ENCODE data around the gene PELO.

Gene PELO

DNA sequence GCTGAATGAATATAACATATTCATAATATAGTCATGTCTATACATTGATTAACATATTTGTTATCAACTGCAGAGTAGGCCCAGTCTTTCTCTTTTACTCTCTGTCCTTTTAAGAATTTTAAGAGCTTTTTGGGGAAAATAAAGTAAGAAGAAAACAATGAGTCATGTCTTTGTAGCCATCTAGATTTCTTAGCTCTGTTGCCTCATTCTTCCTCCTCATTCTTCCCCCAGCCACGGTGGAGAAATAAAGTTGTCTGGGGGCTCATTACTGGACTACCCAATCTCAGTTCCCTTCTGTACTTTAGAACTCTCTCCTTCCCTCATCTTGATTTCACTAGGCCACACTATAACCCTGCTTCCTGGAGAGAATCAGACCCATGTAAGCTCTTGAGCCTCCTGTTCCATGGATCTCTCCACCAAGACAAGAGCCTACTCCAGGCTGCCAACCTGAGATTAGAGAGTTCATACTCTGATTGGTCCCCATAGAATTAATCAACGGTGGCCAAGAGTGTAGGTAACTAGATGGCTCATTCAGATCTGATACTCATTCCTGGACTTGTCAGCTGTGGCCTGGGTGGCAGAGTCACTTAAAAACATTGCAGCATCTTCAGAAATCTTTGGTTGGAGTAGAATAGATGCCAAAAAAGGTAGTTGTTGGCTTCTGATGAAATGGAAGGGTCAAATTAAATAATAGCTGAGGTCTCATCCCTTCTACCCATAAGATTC lies 44.2 kb downstream of the PELO start:
- DNase-seq, result peak; percentile 7 to 48 (median 36)

DNA sequence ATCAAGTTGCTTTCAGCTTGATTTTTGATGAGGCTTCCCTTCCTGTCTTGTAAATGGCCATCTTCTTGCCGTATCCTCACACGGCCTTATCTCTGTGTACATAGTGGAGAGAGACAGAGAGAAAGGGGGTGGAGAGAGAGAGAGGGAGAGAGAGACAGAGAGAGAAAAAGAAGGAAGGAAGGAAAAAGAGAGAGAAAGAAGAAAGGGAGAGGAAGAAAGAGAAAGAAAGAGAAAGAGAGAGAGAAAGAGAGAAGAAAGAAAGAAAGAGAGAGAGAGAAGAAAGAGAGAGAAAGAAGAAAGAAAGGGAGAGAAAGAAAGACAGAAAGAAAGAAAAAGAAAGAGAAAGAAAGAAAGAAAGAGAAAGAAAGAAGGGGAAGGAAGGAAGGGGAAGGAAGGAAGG lies 46.6 kb downstream of the PELO start:
- DNase-seq, result no peak

DNA sequence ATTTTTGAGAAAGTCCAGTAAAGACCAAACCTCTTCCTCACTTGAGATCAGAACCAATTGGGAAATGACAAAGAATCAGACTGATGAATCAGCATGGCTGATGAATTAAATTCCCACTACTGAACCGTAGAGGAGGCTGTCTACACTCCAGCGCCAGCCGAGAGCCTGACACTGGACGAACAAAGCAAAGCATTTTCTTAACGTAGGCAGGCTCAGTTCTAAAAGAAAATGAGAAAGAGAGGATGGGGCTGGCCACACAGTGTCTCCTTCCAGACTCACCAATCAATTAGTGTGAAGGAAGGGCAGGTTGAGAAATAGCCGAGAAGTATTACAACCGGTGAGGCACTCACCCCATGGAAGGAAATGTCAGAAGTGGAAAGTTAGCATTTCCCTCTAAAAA lies 49.4 kb downstream of the PELO start:
- no peak for DNase-seq

All from suppressor macrophage treated with lipopolysaccharide for 1 hour (primary cell).